HepG2 (cell line): Measurements from ENCODE around the gene KLHL21. TPM values are rescaled to one million over a fixed set of nuclear protein-coding genes. Genes with fewer than 3 reads are reported as not detected.

ENCODE experiments used
- ARID5B ChIP-seq: IDR thresholded peaks from 2 replicates; pipeline ENCODE4 v1.4.0; 2020; ENCODE audit warnings: mild to moderate bottlenecking, missing genetic modification reagents
- FOXM1 ChIP-seq: sonication (generic); formaldehyde crosslinking; IDR thresholded peaks from 2 replicates; pipeline ENCODE4 v1.5.0; 2020; ENCODE audit warnings: missing genetic modification reagents
- GRHL1 ChIP-seq: sonication (generic); formaldehyde crosslinking; conservative IDR thresholded peaks from 2 replicates; pipeline ENCODE4 v1.8.0; 2022; ENCODE audit warnings: missing genetic modification reagents
- HOXD1 ChIP-seq: sonication (generic); formaldehyde crosslinking; IDR thresholded peaks from 2 replicates; pipeline ENCODE4 v1.5.0; 2020; ENCODE audit warnings: missing genetic modification reagents
- KDM1A ChIP-seq: IDR thresholded peaks from 2 replicates; pipeline ENCODE4 v1.6.1; 2016; ENCODE audit warnings: missing compliant biosample characterization
- KDM3A ChIP-seq: IDR thresholded peaks from 2 replicates; pipeline ENCODE4 v1.6.1; 2018; ENCODE audit warnings: low read depth, missing compliant biosample characterization
- KLF9 ChIP-seq: IDR thresholded peaks from 2 replicates; pipeline ENCODE4 v1.6.1; 2016; ENCODE audit warnings: low read depth
- MZF1 ChIP-seq: sonication (generic); formaldehyde crosslinking; IDR thresholded peaks from 2 replicates; pipeline ENCODE4 v1.8.1; 2023; ENCODE audit warnings: mild to moderate bottlenecking, missing genetic modification reagents, borderline replicate concordance
- NAIF1 ChIP-seq: sonication (generic); formaldehyde crosslinking; IDR thresholded peaks from 2 replicates; pipeline ENCODE4 v1.5.0; 2020; ENCODE audit warnings: mild to moderate bottlenecking, missing genetic modification reagents, borderline replicate concordance
- RFXAP ChIP-seq: sonication (generic); formaldehyde crosslinking; IDR thresholded peaks from 2 replicates; pipeline ENCODE4 v1.4.0; 2020; ENCODE audit warnings: missing genetic modification reagents, borderline replicate concordance
- SALL2 ChIP-seq: sonication (generic); formaldehyde crosslinking; IDR thresholded peaks from 2 replicates; pipeline ENCODE4 v1.8.1; 2023; ENCODE audit warnings: mild to moderate bottlenecking, missing genetic modification reagents, inconsistent platforms
- XBP1 ChIP-seq: sonication (generic); formaldehyde crosslinking; IDR thresholded peaks from 2 replicates; pipeline ENCODE4 v1.5.0; 2020; ENCODE audit warnings: missing genetic modification reagents
- YEATS4 ChIP-seq: sonication (generic); formaldehyde crosslinking; IDR thresholded peaks from 2 replicates; pipeline ENCODE4 v1.4.0; 2020; ENCODE audit warnings: missing genetic modification reagents, borderline replicate concordance
- ZFP1 ChIP-seq: IDR thresholded peaks from 2 replicates; pipeline ENCODE4 v1.6.1; 2016
- ZNF180 ChIP-seq: sonication (generic); formaldehyde crosslinking; IDR thresholded peaks from 2 replicates; pipeline ENCODE4 v1.4.0; 2020; ENCODE audit warnings: low read depth, missing genetic modification reagents, borderline replicate concordance
- ZUFSP ChIP-seq: sonication (generic); formaldehyde crosslinking; IDR thresholded peaks from 2 replicates; pipeline ENCODE4 v1.9.0; 2021; ENCODE audit warnings: missing genetic modification reagents, mild to moderate bottlenecking, borderline replicate concordance
- polyA plus RNA-seq, 8 experiments: library from polyadenylated mRNA; depleted of rRNA in 3 of 8; stranded (reverse) in 7 of 8; unstranded in 1 of 8; fragments of >200 nt; fragmentation: Illumina TruSeq in 4 of 8; extraction: Trizol in 4 of 8; gene quantifications; 2 replicates each; pipeline versions ENCODE4 v1.2.1 to v1.2.3, GENCODE V29; 2011 to 2016; ENCODE audit warnings: low read depth in 4 of 8, missing spikeins in 1 of 8, mixed read lengths in 1 of 8; ENCODE audit not compliant: insufficient read depth in 1 of 8
- total RNA-seq, 5 experiments: library from RNA; depleted of rRNA; stranded (reverse); fragments of >200 nt; fragmentation: Illumina TruSeq; extraction: Trizol; gene quantifications; 2 replicates each; pipeline ENCODE4 v1.2.3, GENCODE V29; 2016; ENCODE audit warnings: low read depth in 1 of 5
- TF ChIP-seq, protein P1 (sequence below): sonication (generic); formaldehyde crosslinking; IDR thresholded peaks from 2 replicates; pipeline ENCODE4 v1.4.0; 2020; ENCODE audit warnings: missing genetic modification reagents
- TF ChIP-seq, protein P2 (sequence below): sonication (generic); formaldehyde crosslinking; IDR thresholded peaks from 2 replicates; pipeline ENCODE4 v1.5.0; 2020; ENCODE audit warnings: mild to moderate bottlenecking, missing genetic modification reagents, borderline replicate concordance

Gene KLHL21
- total and polyA plus RNA-seq, 2 of the 13 experiments (the other 11 are each of a cell fraction or from before 2014, with no cell fraction given) = 14.8 to 25.0 TPM

- TF ChIP-seq ZUFSP (CRISPR knock-in tag) = no peak
- no peak for TF ChIP-seq ZFP1 (CRISPR knock-in tag)
- no peak for TF ChIP-seq XBP1 (CRISPR knock-in tag)
- TF ChIP-seq GRHL1 = no peak
- no peak for TF ChIP-seq ZNF180 (CRISPR knock-in tag)
- TF ChIP-seq MZF1 (CRISPR knock-in tag) = no peak
- no peak for TF ChIP-seq FOXM1
- TF ChIP-seq, protein P1, sequence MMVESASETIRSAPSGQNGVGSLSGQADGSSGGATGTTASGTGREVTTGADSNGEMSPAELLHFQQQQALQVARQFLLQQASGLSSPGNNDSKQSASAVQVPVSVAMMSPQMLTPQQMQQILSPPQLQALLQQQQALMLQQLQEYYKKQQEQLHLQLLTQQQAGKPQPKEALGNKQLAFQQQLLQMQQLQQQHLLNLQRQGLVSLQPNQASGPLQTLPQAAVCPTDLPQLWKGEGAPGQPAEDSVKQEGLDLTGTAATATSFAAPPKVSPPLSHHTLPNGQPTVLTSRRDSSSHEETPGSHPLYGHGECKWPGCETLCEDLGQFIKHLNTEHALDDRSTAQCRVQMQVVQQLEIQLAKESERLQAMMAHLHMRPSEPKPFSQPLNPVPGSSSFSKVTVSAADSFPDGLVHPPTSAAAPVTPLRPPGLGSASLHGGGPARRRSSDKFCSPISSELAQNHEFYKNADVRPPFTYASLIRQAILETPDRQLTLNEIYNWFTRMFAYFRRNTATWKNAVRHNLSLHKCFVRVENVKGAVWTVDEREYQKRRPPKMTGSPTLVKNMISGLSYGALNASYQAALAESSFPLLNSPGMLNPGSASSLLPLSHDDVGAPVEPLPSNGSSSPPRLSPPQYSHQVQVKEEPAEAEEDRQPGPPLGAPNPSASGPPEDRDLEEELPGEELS (CRISPR knock-in tag) = no peak
- TF ChIP-seq ARID5B (CRISPR knock-in tag) = no peak
- no peak for TF ChIP-seq SALL2 (CRISPR knock-in tag)
- TF ChIP-seq YEATS4 (CRISPR knock-in tag) = no peak
- no peak for TF ChIP-seq KDM1A
- TF ChIP-seq NAIF1 = no peak; the same call in 1 of the 2 replicates
- TF ChIP-seq KDM3A = no peak
- TF ChIP-seq HOXD1 (CRISPR knock-in tag) = no peak
- TF ChIP-seq, protein P2, sequence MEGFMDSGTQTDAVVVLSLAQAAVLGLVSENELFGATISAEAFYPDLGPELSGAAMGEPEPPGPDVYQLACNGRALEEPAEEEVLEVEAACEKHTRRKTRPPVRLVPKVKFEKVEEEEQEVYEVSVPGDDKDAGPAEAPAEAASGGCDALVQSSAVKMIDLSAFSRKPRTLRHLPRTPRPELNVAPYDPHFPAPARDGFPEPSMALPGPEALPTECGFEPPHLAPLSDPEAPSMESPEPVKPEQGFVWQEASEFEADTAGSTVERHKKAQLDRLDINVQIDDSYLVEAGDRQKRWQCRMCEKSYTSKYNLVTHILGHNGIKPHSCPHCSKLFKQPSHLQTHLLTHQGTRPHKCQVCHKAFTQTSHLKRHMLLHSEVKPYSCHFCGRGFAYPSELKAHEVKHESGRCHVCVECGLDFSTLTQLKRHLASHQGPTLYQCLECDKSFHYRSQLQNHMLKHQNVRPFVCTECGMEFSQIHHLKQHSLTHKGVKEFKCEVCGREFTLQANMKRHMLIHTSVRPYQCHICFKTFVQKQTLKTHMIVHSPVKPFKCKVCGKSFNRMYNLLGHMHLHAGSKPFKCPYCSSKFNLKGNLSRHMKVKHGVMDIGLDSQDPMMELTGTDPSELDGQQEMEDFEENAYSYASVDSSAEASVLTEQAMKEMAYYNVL (CRISPR knock-in tag) = no peak
- no peak for TF ChIP-seq KLF9 (CRISPR knock-in tag)
- TF ChIP-seq RFXAP = no peak
These were observed 47.5 kb downstream of the KLHL21 start, which contains the start of gene TAS1R1 (continued) for GRCh38 chr1:6554907-6555778.
